ENCODE measurements around the gene LCMT1. TPM values are rescaled to one million over a fixed set of nuclear protein-coding genes. Genes with fewer than 3 reads are reported as not detected.

Gene LCMT1
- 21.9 and 30.0 TPM in 2 replicates for total RNA-seq

GRCh38 chr16:25111403-25112166, at the start of gene LCMT1:
Gene LCMT1 (plus strand): TSS chr16:25111742. CDS start chr16:25111884, 142 bp downstream.

Other genes starting within 250 kb of the LCMT1 start
- gene ARHGAP17, start 96.4 kb upstream of the LCMT1 start, total RNA-seq = 54.0 and 62.7 TPM in 2 replicates
- not detected in 2 replicates for gene AQP8, start 105.2 kb downstream of the LCMT1 start, total RNA-seq
- 3.8 and 4.6 TPM in 2 replicates for gene ZKSCAN2, start 146.1 kb downstream of the LCMT1 start, total RNA-seq

Data from dermis lymphatic vessel endothelial cell (primary cell).